G401.6 (cell line): ENCODE data around the gene MRPL38.

Source experiments
- FAIRE-seq: peaks from 2 replicates; lab custom pipeline; 2012; peaks lifted over from hg19 to GRCh38; lab: Jason Lieb, UNC

The MRPL38 gene

GRCh38 chr17:75917917-75918445 lies 13.3 kb upstream of the MRPL38 start:
- no peak for FAIRE-seq

DNA sequence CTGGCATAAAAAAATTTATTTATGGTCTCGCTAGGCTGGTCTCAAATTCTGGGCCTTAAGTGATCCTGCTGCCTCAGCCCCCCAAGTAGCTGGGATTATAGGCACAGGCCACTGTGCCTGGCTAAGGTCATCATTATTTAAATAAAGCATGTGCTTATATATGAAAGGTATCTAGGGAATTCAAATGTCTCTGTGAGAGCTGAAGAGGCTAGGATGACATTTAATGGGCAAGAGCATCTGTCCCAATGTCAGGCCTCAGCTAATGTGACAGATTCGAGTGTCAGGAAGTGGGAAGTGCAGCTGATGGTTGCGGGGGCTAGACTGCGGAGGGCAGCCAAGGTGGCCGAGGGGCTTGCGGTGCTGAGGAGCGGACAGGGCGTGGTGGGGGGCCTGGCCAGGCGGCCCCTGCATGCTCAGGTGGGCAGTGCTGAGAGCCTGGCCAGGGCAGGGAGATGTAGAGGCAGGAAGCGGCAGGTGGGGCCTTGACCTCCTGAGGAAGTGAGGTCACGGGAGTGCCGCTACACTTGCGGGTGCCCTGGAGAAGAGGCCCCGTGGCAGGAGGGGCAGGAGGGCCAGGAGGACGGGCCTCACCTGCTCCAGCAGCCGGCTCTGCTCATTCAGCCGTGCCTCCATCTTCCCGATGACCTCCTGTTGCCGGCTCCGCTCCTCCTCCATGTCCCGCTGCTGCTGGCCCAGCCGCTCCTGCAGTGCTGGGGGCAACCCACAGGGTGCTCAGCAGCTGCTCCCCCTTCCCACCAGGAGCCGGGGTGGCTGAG lies 12.6 kb upstream of the MRPL38 start:
- no peak for FAIRE-seq

DNA sequence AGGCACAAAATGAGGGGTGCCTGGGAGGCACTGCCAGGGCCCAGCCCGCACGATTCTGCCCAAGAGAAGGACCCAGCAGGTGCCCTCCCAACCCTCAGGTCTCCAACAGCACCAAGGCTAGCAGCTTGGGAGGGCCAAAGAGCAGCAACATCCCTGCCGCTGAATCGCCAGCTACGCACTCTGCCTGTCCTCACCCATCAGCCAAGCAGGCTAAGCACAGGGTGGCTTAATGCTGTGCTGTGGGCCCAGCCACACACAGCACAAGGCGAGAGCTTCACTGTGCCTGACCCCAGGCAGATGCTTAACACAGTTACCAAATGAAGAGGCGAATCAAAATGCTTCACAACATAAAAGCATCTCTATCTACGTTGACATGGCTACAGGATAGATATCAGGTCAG lies 10.6 kb upstream of the MRPL38 start:
- FAIRE-seq, result no peak

DNA sequence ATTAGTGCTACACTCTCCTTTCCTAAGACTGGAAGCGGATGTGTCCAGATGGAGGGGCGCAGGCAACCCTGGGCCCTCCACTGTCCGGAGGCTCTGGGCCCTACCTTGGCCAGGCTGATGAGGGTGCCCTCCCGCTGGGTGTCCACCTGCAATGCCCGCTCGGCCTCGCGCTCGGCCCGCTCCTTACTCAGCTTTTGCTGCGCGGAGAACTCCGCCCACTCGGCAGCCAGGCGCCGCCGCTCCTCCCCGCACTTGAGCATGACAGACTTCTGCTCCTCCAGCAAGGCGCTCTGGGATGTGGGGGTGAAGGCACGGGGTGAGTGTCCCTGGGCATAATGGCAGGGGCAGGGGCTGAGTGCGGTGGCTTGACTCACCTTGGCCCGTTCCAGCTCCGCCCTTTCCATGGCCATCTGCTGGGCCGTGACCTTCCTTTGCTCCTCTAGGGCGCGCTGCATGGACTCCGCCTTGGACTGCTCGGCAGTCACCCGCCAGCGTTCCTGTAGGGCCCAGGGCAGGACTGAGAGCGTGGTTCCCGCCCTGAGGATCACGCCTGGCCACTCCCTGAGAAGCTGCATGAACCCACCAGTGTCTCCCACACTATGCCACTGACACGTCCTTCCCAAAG lies 10.1 kb upstream of the MRPL38 start:
- no peak for FAIRE-seq

DNA sequence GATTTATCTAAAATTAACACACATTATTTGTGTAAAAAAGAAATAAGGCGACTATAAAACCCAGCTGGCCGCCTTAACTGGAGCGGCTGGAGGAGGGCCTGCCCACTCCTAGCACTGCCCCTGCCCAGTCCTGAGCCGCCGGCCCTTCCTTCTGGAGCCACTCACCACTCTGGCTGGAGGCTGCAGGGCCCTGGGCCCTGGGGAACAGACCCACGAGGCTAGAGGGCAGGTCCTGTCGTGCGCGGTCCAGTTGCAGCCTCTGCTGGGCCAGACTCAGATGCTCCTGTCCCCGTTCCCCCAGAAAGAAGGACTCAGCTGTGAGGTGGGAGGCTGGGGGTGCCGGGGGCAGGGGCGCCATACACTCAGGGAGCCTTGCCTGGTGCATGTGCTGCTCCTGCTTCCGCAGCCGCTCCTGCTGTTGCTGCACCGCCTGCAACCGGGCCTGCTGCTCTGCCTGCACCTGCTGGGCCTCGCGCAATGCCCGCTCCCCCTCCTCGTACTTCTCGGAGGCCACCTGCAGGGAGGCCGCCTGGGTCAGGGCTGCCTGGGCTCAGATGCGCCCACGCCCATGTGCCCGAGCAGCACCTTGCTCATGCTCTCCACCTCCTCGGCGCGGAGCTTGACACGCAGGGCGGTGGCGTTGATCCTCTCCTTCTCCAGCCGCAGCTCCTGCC lies 9.0 kb upstream of the MRPL38 start:
- no peak for FAIRE-seq

GRCh38 chr17:75910699-75911098 lies 6.0 kb upstream of the MRPL38 start:
- FAIRE-seq, result no peak

DNA sequence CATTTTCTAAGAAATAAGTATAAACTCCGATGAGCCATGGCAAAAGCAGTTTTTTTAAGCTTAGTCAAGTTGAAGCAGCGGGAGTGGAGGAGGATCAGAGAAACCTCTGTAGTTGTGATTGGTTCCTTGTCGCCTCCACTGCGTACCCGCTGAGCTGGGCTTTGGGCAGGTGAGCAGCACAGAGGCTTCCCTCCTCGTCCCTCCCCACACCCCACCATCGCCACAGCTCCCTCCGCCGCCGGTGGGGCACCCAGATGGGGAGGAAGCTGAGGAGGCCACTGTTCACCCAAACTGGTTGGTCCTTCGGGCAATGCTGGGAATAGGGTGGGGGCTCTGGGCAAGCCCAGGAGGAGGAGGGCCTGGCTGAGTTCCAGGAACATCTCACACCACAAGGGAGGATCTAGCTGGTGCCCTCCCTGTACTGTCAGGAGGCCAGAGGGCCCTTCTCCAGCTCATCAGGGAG lies 5.2 kb upstream of the MRPL38 start:
- FAIRE-seq, result no peak

DNA sequence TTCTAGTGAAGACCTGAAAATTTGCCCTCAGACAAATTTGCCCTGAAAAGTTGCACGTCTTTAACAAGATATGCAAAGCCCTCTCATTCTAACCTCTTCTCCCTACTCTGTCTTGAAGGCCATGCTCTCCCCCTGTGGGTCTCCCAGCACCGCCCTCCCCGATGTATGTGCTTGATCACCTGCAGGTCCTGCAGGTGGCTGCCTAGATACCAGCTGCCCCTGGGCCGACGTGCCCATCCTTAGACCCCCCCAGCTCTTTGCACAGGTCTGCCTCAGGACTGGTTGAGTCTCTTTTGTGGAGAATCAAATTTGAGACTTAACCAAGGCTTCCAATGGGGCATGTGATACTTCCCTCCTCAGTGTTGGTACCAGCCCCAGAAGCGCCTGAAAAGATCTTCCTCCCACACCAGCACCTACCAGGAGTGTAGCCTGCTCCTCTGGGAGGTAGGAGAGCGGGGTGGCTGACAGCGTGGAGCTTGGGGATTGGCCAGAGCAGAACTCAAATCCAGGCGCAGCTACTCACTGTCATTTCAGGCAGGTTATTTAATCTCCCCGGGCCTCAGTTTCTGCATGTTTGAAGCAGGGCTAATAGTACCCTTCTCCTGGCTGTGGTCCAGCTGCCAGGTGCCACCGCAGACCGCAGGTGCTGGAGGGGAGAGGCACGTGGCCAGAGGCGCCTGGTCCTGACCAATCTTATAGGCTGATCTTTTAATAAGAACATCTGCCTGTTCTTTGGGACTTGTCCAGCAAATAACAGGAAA lies 4.5 kb upstream of the MRPL38 start:
- FAIRE-seq, result no peak

DNA sequence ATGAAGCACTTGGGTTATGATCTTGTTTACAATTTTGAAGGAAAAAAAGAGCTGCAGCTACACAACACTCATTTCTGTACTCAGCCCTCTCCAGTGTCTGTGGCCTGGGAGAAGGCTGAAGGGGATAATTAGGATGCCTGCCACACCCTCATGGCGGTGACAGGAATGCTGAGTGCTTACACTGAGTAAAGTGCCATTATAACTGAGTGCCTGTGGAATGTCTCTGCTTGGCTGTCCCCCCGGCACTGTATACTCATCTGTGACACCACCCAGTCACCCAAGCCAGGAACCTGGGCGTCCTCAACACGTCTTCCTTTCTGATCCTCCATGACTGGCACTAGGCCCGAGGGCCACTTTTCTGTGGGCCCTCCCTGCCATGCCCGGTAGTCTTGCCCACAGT lies 3.5 kb upstream of the MRPL38 start:
- FAIRE-seq, result no peak

DNA sequence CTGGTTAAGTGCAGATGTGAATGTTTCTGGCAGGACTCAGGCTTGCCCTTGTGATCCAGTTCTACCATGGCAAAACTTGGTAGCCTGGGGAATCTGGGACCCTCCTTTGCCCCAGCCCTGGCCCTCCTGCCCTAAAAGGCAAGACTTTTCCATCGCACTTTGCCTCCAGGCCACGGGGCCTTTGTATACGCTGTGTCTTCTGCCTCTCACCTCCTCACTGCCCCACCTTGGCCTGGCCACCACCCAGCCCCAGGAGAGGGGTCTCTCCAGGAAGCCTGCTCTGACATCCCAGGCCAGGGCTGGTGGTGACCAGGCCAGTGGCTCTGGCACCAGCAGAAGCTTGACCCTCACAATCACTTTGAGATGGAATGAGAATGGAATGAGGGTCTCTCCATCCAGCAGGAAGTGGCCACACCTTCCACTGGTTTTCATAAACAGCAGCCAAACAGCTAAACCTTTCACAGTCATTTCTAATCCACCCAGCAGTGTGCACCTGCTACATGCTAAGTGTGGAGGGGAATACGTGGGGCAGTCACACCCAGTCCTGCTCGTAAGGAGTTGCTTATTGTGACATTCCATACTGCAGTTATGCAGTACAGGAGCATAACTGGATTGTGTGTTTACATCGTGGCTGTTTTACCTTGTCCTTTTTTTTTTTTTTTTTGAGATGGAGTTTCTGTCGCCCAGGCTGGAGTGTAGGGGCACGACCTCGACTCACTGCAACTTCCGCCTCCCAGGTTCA lies 1.6 kb upstream of the MRPL38 start:
- no peak for FAIRE-seq

DNA sequence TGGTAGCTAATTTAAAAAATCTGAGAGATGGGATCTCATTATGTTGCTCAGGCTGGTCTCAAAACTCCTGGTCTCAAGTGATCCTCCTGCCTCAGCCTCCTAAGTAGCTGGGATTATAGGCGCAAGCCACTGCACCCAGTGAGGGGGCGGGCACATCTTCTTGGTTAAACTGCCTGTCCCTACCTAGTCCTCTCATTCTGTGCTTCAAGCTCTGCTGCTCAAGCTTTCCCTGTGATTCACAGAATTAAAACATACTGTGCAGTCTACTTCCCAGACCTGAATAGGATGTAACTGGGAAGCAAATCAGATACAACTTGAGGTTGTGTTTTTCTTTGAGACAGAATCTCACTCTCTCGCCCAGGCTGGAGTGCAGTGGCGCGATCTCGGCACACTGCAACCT lies 2.3 kb downstream of the MRPL38 start:
- no peak for FAIRE-seq

DNA sequence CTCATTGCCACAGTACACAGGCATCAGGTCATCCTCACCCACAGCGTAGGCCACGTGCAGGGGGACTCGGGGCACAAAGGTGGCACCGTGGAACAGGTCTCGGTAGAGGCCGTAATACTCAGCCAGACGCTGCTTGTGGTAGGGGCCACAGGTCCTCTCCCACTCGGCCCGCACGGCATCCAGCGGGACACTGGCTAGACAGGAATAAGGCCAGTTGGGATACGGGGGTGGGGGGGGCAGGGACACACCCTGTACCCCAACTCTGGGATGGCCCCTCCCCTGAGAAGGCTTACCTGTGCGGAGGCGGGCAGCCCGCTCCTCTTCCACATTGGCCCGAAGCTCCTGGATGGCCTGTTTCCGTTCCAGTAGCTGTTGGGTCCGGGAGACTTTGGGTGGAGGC lies 3.0 kb downstream of the MRPL38 start:
- no peak for FAIRE-seq

DNA sequence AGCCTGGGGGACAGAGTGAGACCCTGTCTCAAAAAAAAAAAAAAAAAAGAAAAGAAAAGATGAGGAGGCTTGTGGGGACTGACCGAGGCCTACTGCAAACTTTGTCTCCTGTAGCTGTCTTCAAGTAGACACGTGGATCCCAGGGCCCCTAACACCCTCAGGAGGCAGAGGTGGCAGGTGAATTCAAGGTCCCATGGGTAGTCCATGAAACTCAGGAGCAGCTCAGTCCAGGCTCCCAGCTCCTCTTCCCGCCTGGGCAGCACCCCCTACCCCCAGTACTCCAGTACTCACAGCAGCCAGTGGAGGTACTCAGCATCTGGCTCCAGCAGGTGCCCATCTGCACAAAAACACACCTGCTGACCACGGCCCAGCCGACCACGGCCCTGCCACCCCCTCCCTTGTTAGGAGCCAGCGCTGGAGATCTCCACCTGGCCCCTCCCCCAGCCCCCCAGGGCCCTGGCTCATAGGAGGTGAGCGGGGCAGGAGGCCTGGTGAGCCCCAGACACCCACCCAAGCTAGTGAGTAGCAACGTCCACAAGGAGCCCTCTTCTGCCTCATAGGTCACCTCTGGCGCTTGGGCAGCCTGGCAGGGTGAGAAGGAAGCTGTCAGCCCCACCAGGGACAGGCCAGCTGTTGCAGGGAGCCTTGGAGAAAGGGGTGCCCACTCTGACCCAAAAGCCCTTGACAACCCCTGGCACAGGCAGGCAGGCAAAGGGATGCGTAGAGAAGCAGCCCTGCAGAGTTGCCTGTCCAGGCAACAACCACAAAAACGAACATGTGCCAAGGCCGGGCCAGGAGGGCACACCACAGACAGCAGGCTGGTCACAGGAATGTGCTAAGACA lies 3.8 kb downstream of the MRPL38 start:
- FAIRE-seq, result no peak

DNA sequence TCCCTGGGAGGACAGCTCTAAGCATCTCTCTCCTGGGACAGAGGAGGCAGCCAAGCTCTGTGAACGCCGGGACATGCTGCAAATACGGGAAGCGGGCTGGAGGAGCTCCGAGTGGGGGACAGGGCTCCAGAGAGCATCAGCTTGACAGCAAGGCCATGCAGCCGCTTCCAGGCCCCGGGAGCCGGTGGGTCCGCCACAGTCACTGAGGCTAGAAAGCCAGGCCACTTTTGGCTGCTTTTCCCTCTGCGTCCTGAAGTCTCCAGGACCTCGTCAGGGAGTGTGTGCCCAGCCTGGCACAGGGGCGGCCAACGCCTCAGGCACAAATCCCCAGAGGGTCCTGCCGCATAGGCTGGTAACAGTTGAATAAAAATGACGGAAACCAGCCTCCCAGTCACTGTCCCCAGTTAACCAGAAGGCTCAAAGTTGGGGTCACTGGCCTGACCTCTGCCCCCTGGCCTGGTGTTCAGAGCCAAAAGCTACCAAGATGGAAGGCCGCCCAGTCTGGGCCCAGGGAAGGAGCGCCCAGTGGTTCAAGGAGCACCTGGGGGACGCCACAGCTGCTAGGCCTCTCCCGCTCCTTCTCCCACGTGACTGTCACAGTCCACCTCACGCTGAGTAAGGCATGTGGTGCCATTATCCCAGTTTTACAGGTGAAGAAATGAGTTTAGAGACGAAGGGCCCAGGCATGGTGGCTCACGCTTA lies 4.8 kb downstream of the MRPL38 start:
- no peak for FAIRE-seq

DNA sequence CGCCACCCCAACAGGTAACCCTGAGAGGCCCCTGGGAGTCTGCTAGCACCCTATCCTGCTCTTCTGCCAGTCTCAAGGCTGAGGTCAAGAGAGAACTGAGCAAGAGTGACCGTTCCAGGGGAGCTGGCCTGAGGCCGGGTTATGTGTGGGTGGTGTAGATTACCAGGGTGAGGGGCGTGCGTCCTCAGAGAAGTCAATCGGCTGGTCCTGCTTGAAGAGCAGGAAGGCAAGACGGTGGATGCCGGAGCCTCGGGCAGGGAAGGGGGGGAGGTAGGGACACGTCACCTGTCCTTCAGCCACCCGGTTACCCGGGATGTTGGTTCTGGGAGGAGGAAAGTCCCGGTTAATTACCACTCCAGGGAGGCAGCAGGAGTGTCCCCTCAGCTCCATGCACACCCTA lies 5.3 kb downstream of the MRPL38 start:
- no peak for FAIRE-seq

DNA sequence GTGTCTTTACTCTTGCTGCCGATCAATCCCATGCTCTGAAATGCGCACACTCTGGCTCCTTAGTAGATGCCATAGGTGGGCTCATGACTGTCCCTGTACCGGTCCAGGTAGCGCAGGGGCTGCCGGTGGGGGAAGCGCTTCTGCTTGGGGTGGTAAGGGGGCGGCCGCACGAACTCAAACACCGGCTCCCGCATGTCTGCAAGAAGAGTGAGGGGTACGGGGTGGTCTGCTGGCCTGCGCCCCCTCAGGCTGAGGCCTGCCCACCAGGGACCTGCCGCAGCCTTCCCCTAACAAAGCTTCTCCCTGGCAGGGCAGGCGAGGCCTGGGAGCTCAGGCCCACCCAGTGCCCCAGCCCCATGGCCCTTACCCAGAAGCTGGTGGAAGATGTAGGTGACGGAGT lies 5.9 kb downstream of the MRPL38 start:
- FAIRE-seq, result no peak

- no peak for FAIRE-seq
Observed at GRCh38 chr17:75898065-75898464, 6.6 kb downstream of the MRPL38 start.

GRCh38 chr17:75897160-75898019 lies 7.3 kb downstream of the MRPL38 start:
- no peak for FAIRE-seq
